Central memory CD8-positive, alpha-beta T cell (primary cell): Measurements from ENCODE around the gene GRHPR.
A peak's percentile ranks its signal among the peaks of the same experiment; 100 is the strongest.

Experiments
- ATAC-seq: fragments of 150-1000 bp; cut with Tn5 transposase; replicated peaks from 2 replicates; pipeline ENCODE4 v1.10.0; 2022; ENCODE audit warnings: mild to moderate bottlenecking, moderate FRiP score, moderate number of reproducible peaks; ENCODE audit not compliant: poor library complexity, severe bottlenecking; ENCODE audit errors: extremely low read depth
- DNase-seq, 2 donors: peaks; one replicate each; pipeline ENCODE4 v3.0.0; 2021; ENCODE audit warnings: low spot score in 2 of 2
- H3K27ac Mint-ChIP-seq: one replicate; pipeline ENCODE4 v1.8.0; 2022; ENCODE audit warnings: low read depth, mild to moderate bottlenecking, moderate library complexity, mixed read lengths
- H3K27me3 Mint-ChIP-seq: one replicate; pipeline ENCODE4 v1.8.0; 2022; ENCODE audit warnings: mixed read lengths
- H3K36me3 Mint-ChIP-seq: one replicate; pipeline ENCODE4 v1.8.0; 2022; ENCODE audit warnings: mild to moderate bottlenecking, moderate library complexity, mixed read lengths; ENCODE audit not compliant: insufficient read depth
- H3K4me1 Mint-ChIP-seq: one replicate; pipeline ENCODE4 v1.8.0; 2022; ENCODE audit warnings: mixed read lengths
- H3K4me3 Mint-ChIP-seq: one replicate; pipeline ENCODE4 v1.8.0; 2022; ENCODE audit warnings: mild to moderate bottlenecking, moderate library complexity, mixed read lengths
- H3K9me3 Mint-ChIP-seq: one replicate; pipeline ENCODE4 v1.8.0; 2022; ENCODE audit warnings: mixed read lengths

GRHPR gene

GRCh38 chr9:37406603-37407401, 15.7 kb upstream of the GRHPR start:
- no peak for ATAC-seq
- H3K27ac Mint-ChIP-seq, result no peak overlapping the region
- H3K9me3 Mint-ChIP-seq, result no peaks in the 10 kb centered on the region
- no peak for DNase-seq
- no peaks in the 10 kb centered on the region for H3K27me3 Mint-ChIP-seq
- no peak overlapping the region for H3K4me3 Mint-ChIP-seq
- peaks cover 7% of the 10 kb centered on the region for H3K36me3 Mint-ChIP-seq
- H3K4me1 Mint-ChIP-seq, result peaks cover 9% of the 10 kb centered on the region

- ATAC-seq (no peak), DNase-seq (no peak)
- Mint-ChIP-seq H3K9me3 (no peaks in the 10 kb centered on the region), H3K27me3 (no peaks in the 10 kb centered on the region), H3K4me3 (no peak overlapping the region), H3K4me1 (peaks cover 9% of the 10 kb centered on the region), H3K27ac (no peak overlapping the region), H3K36me3 (peaks cover 7% of the 10 kb centered on the region)
Measured at GRCh38 chr9:37407468-37407867, 15.0 kb upstream of the GRHPR start.

GRCh38 chr9:37408933-37409710, 13.4 kb upstream of the GRHPR start:
- no peaks in the 10 kb centered on the region for H3K27me3 Mint-ChIP-seq
- peak; percentile 90 for ATAC-seq
- peak overlapping the region; percentile 18 for H3K4me3 Mint-ChIP-seq
- peaks cover 5% of the 10 kb centered on the region for H3K36me3 Mint-ChIP-seq
- DNase-seq, result peak; percentile 33 to 62
- H3K4me1 Mint-ChIP-seq, result peaks cover 9% of the 10 kb centered on the region
- H3K9me3 Mint-ChIP-seq, result no peaks in the 10 kb centered on the region
- peak overlapping the region; percentile 49 for H3K27ac Mint-ChIP-seq

- no peak for DNase-seq
- Mint-ChIP-seq H3K27me3 (peaks cover 8% of the 10 kb centered on the region), H3K9me3 (no peaks in the 10 kb centered on the region), H3K36me3 (peaks cover 5% of the 10 kb centered on the region), H3K4me1 (peaks cover 15% of the 10 kb centered on the region), H3K27ac (peak overlapping the region; percentile 49), H3K4me3 (no peak overlapping the region)
- ATAC-seq, result no peak
Measured at GRCh38 chr9:37410354-37410861, 12.1 kb upstream of the GRHPR start.

- Mint-ChIP-seq H3K4me1 (peaks cover 17% of the 10 kb centered on the region), H3K27me3 (peaks cover 11% of the 10 kb centered on the region), H3K36me3 (peaks cover 5% of the 10 kb centered on the region), H3K9me3 (no peaks in the 10 kb centered on the region), H3K27ac (peak overlapping the region; percentile 19), H3K4me3 (no peak overlapping the region)
- ATAC-seq (no peak), DNase-seq (no peak)
Measured at GRCh38 chr9:37410969-37411785, 11.3 kb upstream of the GRHPR start.

- peaks cover 11% of the 10 kb centered on the region for H3K27me3 Mint-ChIP-seq
- peaks cover 5% of the 10 kb centered on the region for H3K36me3 Mint-ChIP-seq
- no peak overlapping the region for H3K27ac Mint-ChIP-seq
- H3K4me3 Mint-ChIP-seq, result no peak overlapping the region
- H3K9me3 Mint-ChIP-seq, result no peaks in the 10 kb centered on the region
- no peak for ATAC-seq
- peaks cover 17% of the 10 kb centered on the region for H3K4me1 Mint-ChIP-seq
- no peak for DNase-seq
Measured at GRCh38 chr9:37412431-37413151, 9.9 kb upstream of the GRHPR start.

- Mint-ChIP-seq H3K4me1 (peaks cover 17% of the 10 kb centered on the region), H3K27ac (no peak overlapping the region), H3K27me3 (peaks cover 11% of the 10 kb centered on the region), H3K36me3 (peaks cover 5% of the 10 kb centered on the region), H3K9me3 (no peaks in the 10 kb centered on the region), H3K4me3 (no peak overlapping the region)
- DNase-seq (no peak), ATAC-seq (no peak)
Measured at GRCh38 chr9:37413311-37413710, 9.2 kb upstream of the GRHPR start.

- ATAC-seq, result no peak
- Mint-ChIP-seq H3K27ac (no peak overlapping the region), H3K36me3 (peaks cover 1% of the 10 kb centered on the region), H3K4me1 (peaks cover 9% of the 10 kb centered on the region), H3K27me3 (peaks cover 11% of the 10 kb centered on the region), H3K9me3 (no peaks in the 10 kb centered on the region), H3K4me3 (no peak overlapping the region)
- no peak for DNase-seq
Measured at GRCh38 chr9:37414503-37414943, 8.0 kb upstream of the GRHPR start.

GRCh38 chr9:37415011-37415719, 7.3 kb upstream of the GRHPR start:
- Mint-ChIP-seq H3K36me3 (peaks cover 1% of the 10 kb centered on the region), H3K27ac (peak overlapping the region; percentile 85), H3K27me3 (peaks cover 11% of the 10 kb centered on the region), H3K4me3 (peak overlapping the region; percentile 27), H3K9me3 (no peaks in the 10 kb centered on the region), H3K4me1 (peaks cover 8% of the 10 kb centered on the region)
- DNase-seq, result peak; percentile 63 to 65
- peak; percentile 87 for ATAC-seq

- ATAC-seq, result no peak
Measured at GRCh38 chr9:37417252-37417803, 5.2 kb upstream of the GRHPR start.

More at GRCh38 chr9:37417252-37417803, 5.2 kb upstream of the GRHPR start:
- Mint-ChIP-seq H3K27me3 (peaks cover 11% of the 10 kb centered on the region), H3K27ac (no peak overlapping the region), H3K4me1 (peaks cover 15% of the 10 kb centered on the region), H3K4me3 (no peak overlapping the region), H3K9me3 (no peaks in the 10 kb centered on the region), H3K36me3 (peaks cover under 1% of the 10 kb centered on the region)
- no peak for DNase-seq
